Activated naive CD4-positive, alpha-beta T cell treated with anti-CD3 and anti-CD28 coated beads for 36 hours (primary cell): ENCODE data around the gene PLB1. TPM values are rescaled to one million over a fixed set of nuclear protein-coding genes. Genes with fewer than 3 reads are reported as not detected.

Experiments used
- CTCF ChIA-PET: fragments of 350-600 bp; sonication (Branson Sonifier 250); formaldehyde crosslinking; loops from one replicate; lab custom pipeline; 2021; ENCODE audit warnings: antibody characterized with exemption; lab: Charles Lee
- DNase-seq: peaks from one replicate; pipeline ENCODE4 v3.0.0-alpha.2; 2020
- H3K27ac Mint-ChIP-seq: one replicate; pipeline ENCODE4 v1.8.0; 2021; ENCODE audit warnings: mild to moderate bottlenecking, mixed read lengths
- H3K27me3 Mint-ChIP-seq: one replicate; pipeline ENCODE4 v1.8.0; 2021; ENCODE audit warnings: low read depth, mixed read lengths
- H3K36me3 Mint-ChIP-seq: one replicate; pipeline ENCODE4 v1.8.0; 2021; ENCODE audit warnings: low read depth, mixed read lengths
- H3K4me1 Mint-ChIP-seq: one replicate; pipeline ENCODE4 v1.8.0; 2021; ENCODE audit warnings: low read depth, mixed read lengths
- H3K4me3 Mint-ChIP-seq: one replicate; pipeline ENCODE4 v1.8.0; 2021; ENCODE audit warnings: mild to moderate bottlenecking, moderate library complexity, mixed read lengths
- H3K9me3 Mint-ChIP-seq: one replicate; pipeline ENCODE4 v1.8.0; 2021; ENCODE audit warnings: mixed read lengths
- intact Hi-C: fragments of 100-400 bp; cut with micrococcal nuclease; formaldehyde crosslinking; loops from one replicate; pipeline ENCODE4 v1.15.1; 2023
- total RNA-seq, 2 experiments: library from RNA; stranded (reverse); gene quantifications; one replicate each; pipeline ENCODE4 v1.2.3, GENCODE V29; 2021

The PLB1 gene
- total RNA-seq, 2 experiments from 2014 or later = 1.3 to 1.6 TPM

DNA sequence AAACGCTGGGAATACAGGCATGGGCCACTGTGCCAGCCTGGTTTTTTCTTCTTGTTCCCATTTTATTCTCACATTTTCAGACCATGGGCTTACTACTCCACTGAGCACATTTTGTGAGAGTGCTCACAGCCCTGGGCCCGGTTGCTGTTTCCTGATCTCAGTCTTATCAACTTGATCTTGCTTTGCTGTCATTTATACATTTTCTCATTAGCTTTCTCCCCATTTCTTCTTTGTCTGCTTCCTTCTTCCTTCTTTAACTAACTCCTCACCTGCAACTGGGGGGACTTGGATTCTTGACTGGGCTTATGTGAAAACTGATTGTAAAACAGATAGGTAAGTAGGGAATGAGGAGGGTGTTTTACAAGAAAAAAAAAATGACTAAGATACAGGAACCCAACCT is 117.3 kb downstream of the PLB1 start:
- Mint-ChIP-seq H3K4me3 (no peak overlapping the region), H3K27me3 (no peaks in the 10 kb centered on the region), H3K9me3 (no peaks in the 10 kb centered on the region), H3K36me3 (no peaks in the 10 kb centered on the region), H3K27ac (no peak overlapping the region), H3K4me1 (peaks cover 35% of the 10 kb centered on the region)
- peak; percentile 39 for DNase-seq
- intact Hi-C loops = loop anchor here (1.0 kb wide), 2 partner anchors 8 to 138 kb away; partner anchors contain the start of gene PPP1CB
- CTCF ChIA-PET = interaction anchor here (0.7 to 4.2 kb wide), 7 partner anchors 10 to 149 kb away, joined by 3 to 24 read pairs (median 4); no protein-coding TSS in a partner anchor

GRCh38 chr2:28613633-28614501 is 118.0 kb downstream of the PLB1 start:
- Mint-ChIP-seq H3K9me3 (no peaks in the 10 kb centered on the region), H3K27me3 (no peaks in the 10 kb centered on the region), H3K27ac (no peak overlapping the region), H3K4me3 (no peak overlapping the region), H3K36me3 (no peaks in the 10 kb centered on the region), H3K4me1 (peaks cover 42% of the 10 kb centered on the region)
- intact Hi-C loops = loop anchor here (1.0 kb wide), 4 partner anchors 7 to 137 kb away; partner anchors contain the start of gene PPP1CB
- peak; percentile 75 for DNase-seq
- CTCF ChIA-PET = interaction anchor here (0.7 to 4.2 kb wide), 5 partner anchors 9 to 149 kb away, joined by 3 to 24 read pairs (median 4); no protein-coding TSS in a partner anchor

GRCh38 chr2:28615706-28616105 is 119.8 kb downstream of the PLB1 start:
- no peaks in the 10 kb centered on the region for H3K9me3 Mint-ChIP-seq
- H3K4me3 Mint-ChIP-seq = no peak overlapping the region
- no peak overlapping the region for H3K27ac Mint-ChIP-seq
- no peaks in the 10 kb centered on the region for H3K27me3 Mint-ChIP-seq
- H3K36me3 Mint-ChIP-seq = no peaks in the 10 kb centered on the region
- intact Hi-C loops = no loop called here
- peaks cover 48% of the 10 kb centered on the region for H3K4me1 Mint-ChIP-seq
- DNase-seq = no peak
- CTCF ChIA-PET = interaction anchor here (0.7 to 2.0 kb wide), 4 partner anchors 9 to 134 kb away, joined by 3 to 20 read pairs (median 8); no protein-coding TSS in a partner anchor

GRCh38 chr2:28616396-28616999 is 120.6 kb downstream of the PLB1 start:
- H3K27ac Mint-ChIP-seq = no peak overlapping the region
- CTCF ChIA-PET = interaction anchor here (1.4 to 2.0 kb wide), 3 partner anchors 9 to 133 kb away, joined by 6 to 20 read pairs (median 9); no protein-coding TSS in a partner anchor
- no peaks in the 10 kb centered on the region for H3K9me3 Mint-ChIP-seq
- intact Hi-C loops = no loop called here
- no peak for DNase-seq
- H3K36me3 Mint-ChIP-seq = no peaks in the 10 kb centered on the region
- peaks cover 48% of the 10 kb centered on the region for H3K4me1 Mint-ChIP-seq
- no peaks in the 10 kb centered on the region for H3K27me3 Mint-ChIP-seq
- H3K4me3 Mint-ChIP-seq = no peak overlapping the region

- intact Hi-C loops = no loop called here
- no peaks in the 10 kb centered on the region for H3K36me3 Mint-ChIP-seq
- peak overlapping the region; percentile 54 for H3K27ac Mint-ChIP-seq
- H3K9me3 Mint-ChIP-seq = no peaks in the 10 kb centered on the region
- H3K27me3 Mint-ChIP-seq = no peaks in the 10 kb centered on the region
- H3K4me3 Mint-ChIP-seq = no peak overlapping the region
- CTCF ChIA-PET = interaction anchor here (0.6 to 1.1 kb wide), 2 partner anchors 23 to 50 kb away, joined by 3 to 9 read pairs; no protein-coding TSS in a partner anchor
- DNase-seq = no peak
- H3K4me1 Mint-ChIP-seq = peaks cover 55% of the 10 kb centered on the region
These were observed 121.8 kb downstream of the PLB1 start for GRCh38 chr2:28617502-28618184.

- Mint-ChIP-seq H3K27me3 (no peaks in the 10 kb centered on the region), H3K9me3 (no peaks in the 10 kb centered on the region), H3K4me3 (no peak overlapping the region), H3K4me1 (peaks cover 63% of the 10 kb centered on the region), H3K36me3 (no peaks in the 10 kb centered on the region), H3K27ac (peak overlapping the region; percentile 54)
- CTCF ChIA-PET = no interaction called here
- intact Hi-C loops = no loop called here
- DNase-seq = no peak
These were observed 122.6 kb downstream of the PLB1 start for GRCh38 chr2:28618221-28619141.

DNA sequence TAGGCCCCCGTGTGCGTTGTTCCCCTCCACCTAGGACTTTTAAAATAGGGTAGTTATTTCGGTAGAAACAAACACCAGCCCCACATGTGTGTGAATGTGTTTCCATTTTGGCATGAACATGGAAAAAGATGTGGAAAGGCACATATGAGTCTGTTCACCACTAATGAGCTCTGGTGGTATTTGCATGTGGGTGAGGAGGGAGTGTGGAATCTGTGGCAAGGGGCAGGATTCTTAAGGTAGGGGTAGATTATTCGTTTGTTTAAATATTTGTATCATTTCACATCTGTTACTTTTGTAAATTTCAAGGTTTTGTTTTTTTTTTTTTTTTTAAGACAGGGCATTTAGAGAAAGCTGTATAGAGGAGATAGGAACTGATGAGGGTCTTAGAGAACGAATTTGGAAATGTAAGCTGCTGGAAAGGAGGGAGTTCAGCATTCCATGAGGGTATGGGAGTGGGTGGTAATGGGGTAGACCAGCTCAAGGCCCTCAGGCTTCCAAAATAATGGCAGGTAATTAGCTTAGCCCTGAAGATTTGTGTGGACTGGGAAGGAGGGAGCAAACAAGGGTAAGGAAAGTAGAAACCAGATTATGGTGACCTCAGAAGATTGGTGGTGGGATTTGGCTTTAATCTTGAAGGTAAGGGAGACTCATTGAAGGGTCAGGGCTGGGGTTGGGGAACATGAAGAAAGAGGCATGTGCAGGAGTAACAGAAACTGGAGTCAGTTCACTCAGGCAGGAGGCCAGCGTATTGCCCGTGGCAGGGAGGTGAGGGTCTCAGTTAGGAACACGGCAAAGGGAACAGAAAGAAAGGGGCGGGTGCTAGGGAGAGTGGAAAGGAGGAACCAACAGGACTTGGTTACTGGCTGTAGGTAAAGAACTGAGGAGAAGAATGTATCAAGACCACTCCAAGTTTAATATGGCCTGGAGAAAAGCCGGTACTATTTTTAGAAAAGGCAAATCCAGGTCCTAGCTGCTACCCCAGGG is 123.6 kb downstream of the PLB1 start:
- Mint-ChIP-seq H3K4me3 (no peak overlapping the region), H3K4me1 (peaks cover 73% of the 10 kb centered on the region), H3K27ac (peak overlapping the region; percentile 17), H3K9me3 (no peaks in the 10 kb centered on the region), H3K27me3 (no peaks in the 10 kb centered on the region), H3K36me3 (peaks cover 2% of the 10 kb centered on the region)
- intact Hi-C loops = loop anchor here (2.0 to 10.0 kb wide), 3 partner anchors 227 to 1527 kb away; partner anchors contain the start of genes CLIP4, FOSL2 and YPEL5
- CTCF ChIA-PET = interaction anchor here (0.9 kb wide), 1 partner anchor 9 kb away, joined by 4 read pairs; no protein-coding TSS in a partner anchor
- no peak for DNase-seq

- intact Hi-C loops = loop anchor here (2.0 to 10.0 kb wide), 3 partner anchors 228 to 1526 kb away; partner anchors contain the start of genes CLIP4, FOSL2 and YPEL5
- H3K4me3 Mint-ChIP-seq = no peak overlapping the region
These were observed 124.5 kb downstream of the PLB1 start for GRCh38 chr2:28620291-28620793.

GRCh38 chr2:28620801-28621171 is 124.9 kb downstream of the PLB1 start:
- peak overlapping the region; percentile 94 for H3K27ac Mint-ChIP-seq
- H3K36me3 Mint-ChIP-seq = peaks cover 2% of the 10 kb centered on the region
- H3K27me3 Mint-ChIP-seq = no peaks in the 10 kb centered on the region
- H3K4me1 Mint-ChIP-seq = peaks cover 85% of the 10 kb centered on the region
- peak overlapping the region; percentile 13 for H3K4me3 Mint-ChIP-seq
- DNase-seq = no peak
- CTCF ChIA-PET = interaction anchor here (0.7 to 2.6 kb wide), 3 partner anchors 13 to 140 kb away, joined by 3 to 12 read pairs (median 4); no protein-coding TSS in a partner anchor
- H3K9me3 Mint-ChIP-seq = no peaks in the 10 kb centered on the region
- intact Hi-C loops = loop anchor here (1.0 to 10.0 kb wide), 6 partner anchors 7 to 1526 kb away; partner anchors contain the start of genes CLIP4, FOSL2, PPP1CB and YPEL5

More at GRCh38 chr2:28620291-28620793, 124.5 kb downstream of the PLB1 start:
- H3K27me3 Mint-ChIP-seq = no peaks in the 10 kb centered on the region
- no peaks in the 10 kb centered on the region for H3K9me3 Mint-ChIP-seq
- CTCF ChIA-PET = interaction anchor here (0.7 to 2.6 kb wide), 2 partner anchors 13 to 26 kb away, joined by 3 to 12 read pairs; no protein-coding TSS in a partner anchor
- peak; percentile 31 for DNase-seq
- peaks cover 81% of the 10 kb centered on the region for H3K4me1 Mint-ChIP-seq
- H3K27ac Mint-ChIP-seq = peak overlapping the region; percentile 94
- H3K36me3 Mint-ChIP-seq = peaks cover 2% of the 10 kb centered on the region
